Panc1 (cell line): ENCODE data around the gene GXYLT1. TPM values are rescaled to one million over a fixed set of nuclear protein-coding genes. Genes with fewer than 3 reads are reported as not detected.
"Not testable (repeated sequence)": the region's sequence is repeated elsewhere in the genome, so short reads cannot be mapped to it uniquely, and the experiment has no call there.

Source experiments
- ATAC-seq: fragments of 200-7000 bp; cut with Tn5 transposase; 2 replicates; pipeline ENCODE4 v1.9.1; 2020; ENCODE audit warnings: mild to moderate bottlenecking, moderate library complexity
- BruUV-seq: library from RNA; stranded (reverse); fragments of 400-500 nt; replicated peaks from 2 replicates; lab custom pipeline; 2021; lab: Mats Ljungman, UMichigan
- CTCF ChIA-PET: fragments of 300-600 bp; sonication (Branson Sonifier 250); formaldehyde crosslinking; loops from one replicate; lab custom pipeline; 2022; ENCODE audit warnings: antibody characterized with exemption; lab: Charles Lee
- POLR2A ChIA-PET: fragments of 300-600 bp; sonication (Branson Sonifier 250); formaldehyde crosslinking; loops from one replicate; lab custom pipeline; 2022; ENCODE audit warnings: antibody characterized with exemption; lab: Charles Lee
- DNase-seq: peaks from one replicate; pipeline ENCODE4 v3.0.0-alpha.2; 2010; ENCODE audit warnings: low read depth, low spot score
- H3K27ac ChIP-seq: 2 replicates; pipeline ENCODE4 v1.5.1; 2011; ENCODE audit warnings: mild to moderate bottlenecking, low read length, inconsistent platforms
- H3K27me3 ChIP-seq: fragments of 200-500 bp; sonication (Bioruptor generic); 2 replicates; pipeline ENCODE4 v1.6.0; 2014; ENCODE audit warnings: low read length, inconsistent platforms; ENCODE audit not compliant: control insufficient read depth, insufficient read depth
- H3K36me3 ChIP-seq: fragments of 200-500 bp; sonication (Bioruptor generic); 2 replicates; pipeline ENCODE4 v1.5.1; 2014; ENCODE audit warnings: inconsistent platforms, mild to moderate bottlenecking, low read length, moderate library complexity; ENCODE audit not compliant: control insufficient read depth, insufficient read depth
- H3K4me1 ChIP-seq: 2 replicates; pipeline ENCODE4 v1.5.1; 2011; ENCODE audit warnings: inconsistent platforms, mild to moderate bottlenecking, low read length, moderate library complexity; ENCODE audit not compliant: control insufficient read depth, insufficient read depth
- H3K4me3 ChIP-seq, 2 experiments: 2 replicates each; pipeline ENCODE4 v1.5.1; 2011 to 2012; ENCODE audit warnings: low read depth in 2 of 2, low read length in 2 of 2, mild to moderate bottlenecking in 2 of 2, inconsistent platforms in 1 of 2, moderate library complexity in 1 of 2
- H3K9me3 ChIP-seq: fragments of 200-500 bp; sonication (Bioruptor generic); 2 replicates; pipeline ENCODE4 v1.5.1; 2014; ENCODE audit warnings: low read depth, mild to moderate bottlenecking, inconsistent platforms, low read length, moderate library complexity; ENCODE audit not compliant: control insufficient read depth, insufficient read depth
- CTCF ChIP-seq: fragments of 450-650 bp; IDR thresholded peaks from 2 replicates; pipeline ENCODE4 v1.5.1; 2017; ENCODE audit warnings: mild to moderate bottlenecking
- POLR2AphosphoS5 ChIP-seq: IDR thresholded peaks from 2 replicates; pipeline ENCODE4 v1.6.1; 2012; ENCODE audit warnings: mild to moderate bottlenecking, low read depth, low read length, moderate library complexity
- REST ChIP-seq, 2 experiments: IDR thresholded peaks; 2 replicates each; pipeline ENCODE4 v1.6.1; 2011 to 2012; ENCODE audit warnings: low read depth in 2 of 2, control low read depth in 1 of 2, low read length in 1 of 2, mild to moderate bottlenecking in 1 of 2, moderate library complexity in 1 of 2; ENCODE audit not compliant: insufficient read depth in 1 of 2
- SIN3A ChIP-seq: IDR thresholded peaks from 2 replicates; pipeline ENCODE4 v1.6.1; 2012; ENCODE audit warnings: low read depth, mild to moderate bottlenecking, low read length, moderate library complexity, borderline replicate concordance; ENCODE audit not compliant: insufficient read depth
- TCF7L2 ChIP-seq: IDR thresholded peaks from 2 replicates; pipeline ENCODE4 v1.6.1; 2011; ENCODE audit warnings: mild to moderate bottlenecking, low read depth, low read length, inconsistent platforms
- in situ Hi-C: cut with HindIII; loops from 2 replicates; pipeline ENCODE4 v1.10.0; 2016; ENCODE audit warnings: low sequenced_read_pairs, low pct_unique_long_range_greater_than_20kb
- intact Hi-C: fragments of 100-400 bp; cut with micrococcal nuclease; formaldehyde crosslinking; loops from one replicate; pipeline ENCODE4 v1.10.0; 2022; ENCODE audit not compliant: unreplicated experiment
- total RNA-seq: library from RNA; stranded (reverse); gene quantifications from one replicate; pipeline ENCODE4 v1.2.1, GENCODE V29; 2021; ENCODE audit not compliant: unreplicated experiment

The GXYLT1 gene
- total RNA-seq, 1 experiment from 2014 or later: 17.4 TPM

GRCh38 chr12:42056130-42056529 lies 88.5 kb downstream of the GXYLT1 start:
- CTCF ChIA-PET: no interaction called here
- in situ Hi-C loops: no loop called here
- intact Hi-C loops: no loop called here
- BruUV-seq: no TSS peak
- no peak overlapping the region for H3K27ac ChIP-seq
- no peak overlapping the region for H3K4me3 ChIP-seq
- POLR2A ChIA-PET: no interaction called here
- no peaks in the 10 kb centered on the region for H3K9me3 ChIP-seq
- H3K36me3 ChIP-seq: no peaks in the 10 kb centered on the region
- DNase-seq: no peak
- TF ChIP-seq CTCF: no peak
- no peak for TF ChIP-seq REST (IDR thresholded peaks at IDR 0.05; ENCODE audit: insufficient read depth in 1 of 2, low read depth in 2 of 2, low read length in 1 of 2)
- no peak for TF ChIP-seq TCF7L2
- TF ChIP-seq SIN3A: no peak
- TF ChIP-seq POLR2AphosphoS5: no peak
- H3K27me3 ChIP-seq: no peaks in the 10 kb centered on the region
- no peak for ATAC-seq
- H3K4me1 ChIP-seq: no peaks in the 10 kb centered on the region

GRCh38 chr12:42053456-42053855 lies 91.2 kb downstream of the GXYLT1 start:
- intact Hi-C loops (no loop called here), in situ Hi-C loops (no loop called here)
- DNase-seq: no peak
- BruUV-seq: no TSS peak
- no peaks in the 10 kb centered on the region for H3K36me3 ChIP-seq
- ChIA-PET POLR2A (no interaction called here), CTCF (no interaction called here)
- ATAC-seq: no peak
- no peak overlapping the region for H3K4me3 ChIP-seq
- no peaks in the 10 kb centered on the region for H3K27me3 ChIP-seq
- no peak overlapping the region for H3K27ac ChIP-seq
- no peaks in the 10 kb centered on the region for H3K4me1 ChIP-seq
- no peaks in the 10 kb centered on the region for H3K9me3 ChIP-seq
- TF ChIP-seq CTCF (no peak), TCF7L2 (no peak), POLR2AphosphoS5 (no peak), REST (IDR thresholded peaks at IDR 0.05; ENCODE audit: insufficient read depth in 1 of 2, low read depth in 2 of 2, low read length in 1 of 2) (no peak), SIN3A (no peak)

GRCh38 chr12:42048980-42049379 lies 95.7 kb downstream of the GXYLT1 start:
- CTCF ChIA-PET, DNase-seq, H3K4me3 ChIP-seq, POLR2A ChIA-PET, H3K27me3 ChIP-seq, H3K36me3 ChIP-seq, BruUV-seq, H3K27ac ChIP-seq, H3K4me1 ChIP-seq, in situ Hi-C loops, intact Hi-C loops, H3K9me3 ChIP-seq, ATAC-seq: not testable (repeated sequence)
